Neural cell (in vitro differentiated cells): Measurements from ENCODE around the gene STEAP1B.
"Not testable (repeated sequence)": the region's sequence is repeated elsewhere in the genome, so short reads cannot be mapped to it uniquely, and the experiment has no call there.

Source experiments
- CTCF ChIP-seq: fragments of 450-650 bp; IDR thresholded peaks from 2 replicates; pipeline ENCODE4 v1.5.1; 2014; ENCODE audit warnings: antibody characterized with exemption, mild to moderate bottlenecking, moderate library complexity; ENCODE audit not compliant: poor library complexity, severe bottlenecking
- EZH2 ChIP-seq: fragments of 200-600, 300-800 bp; shearing (Covaris generic), sonication (generic); IDR thresholded peaks from 2 replicates; pipeline ENCODE4 v1.6.1; 2014; ENCODE audit warnings: antibody characterized with exemption, low read length, borderline replicate concordance, mild to moderate bottlenecking; ENCODE audit not compliant: insufficient read depth, poor library complexity, severe bottlenecking
- POLR2AphosphoS5 ChIP-seq: IDR thresholded peaks from 2 replicates; pipeline ENCODE4 v1.6.1; 2012
- TAF1 ChIP-seq: IDR thresholded peaks from 2 replicates; pipeline ENCODE4 v1.6.1; 2012; ENCODE audit warnings: low read depth

GRCh38 chr7:22516950-22517349 is 17.0 kb upstream of the STEAP1B start:
- TF ChIP-seq CTCF, TAF1, POLR2AphosphoS5, EZH2: not testable (repeated sequence)
